NB4 (cell line): ENCODE data around the gene ROBO4.

ENCODE experiments used
- DNase-seq: peaks from one replicate; pipeline ENCODE4 v3.0.0; 2010; ENCODE audit warnings: low read depth
- H3K4me3 ChIP-seq: one replicate; pipeline ENCODE4 v1.5.1; 2011; ENCODE audit warnings: mild to moderate bottlenecking, low read depth, low read length, moderate library complexity
- MYC ChIP-seq: IDR thresholded peaks from 2 replicates; pipeline ENCODE4 v1.6.1; 2011; ENCODE audit warnings: low read depth, low read length
- POLR2A ChIP-seq: IDR thresholded peaks from 2 replicates; pipeline ENCODE4 v1.6.1; 2011; ENCODE audit warnings: mild to moderate bottlenecking; ENCODE audit not compliant: insufficient read length; ENCODE audit errors: extremely low read depth
- TF ChIP-seq, protein P1 (sequence below): IDR thresholded peaks from 2 replicates; pipeline ENCODE4 v1.6.1; 2011; ENCODE audit warnings: low read depth, low read length
- TF ChIP-seq, protein P2 (sequence below): IDR thresholded peaks from one replicate; pipeline ENCODE4 v1.5.1; 2012; ENCODE audit warnings: low read depth, low read length

The ROBO4 gene

DNA sequence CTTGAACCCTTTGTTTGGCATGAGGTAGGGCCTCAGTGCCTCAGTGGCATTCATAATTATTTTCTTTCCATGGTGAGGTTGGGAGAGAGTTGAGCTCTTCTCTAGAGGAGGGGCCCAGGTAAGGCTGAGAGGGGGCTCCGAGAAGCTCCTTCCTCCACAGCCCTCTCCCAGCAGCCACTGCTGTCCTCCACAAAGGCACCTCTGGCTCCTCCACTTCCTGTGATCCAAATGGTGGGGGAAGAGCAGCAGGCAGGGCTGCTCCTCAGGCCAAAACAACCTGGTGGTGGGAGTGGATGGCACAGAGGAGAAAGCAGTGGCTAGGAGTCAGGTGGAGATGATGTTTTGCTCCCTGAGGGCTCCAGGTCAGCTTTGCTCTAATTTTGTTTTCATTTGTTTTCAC lies 13.3 kb downstream of the ROBO4 start:
- no peak overlapping the region for H3K4me3 ChIP-seq
- no peak for DNase-seq
- TF ChIP-seq POLR2A (no peak), MYC (no peak)
- TF ChIP-seq, protein P1, sequence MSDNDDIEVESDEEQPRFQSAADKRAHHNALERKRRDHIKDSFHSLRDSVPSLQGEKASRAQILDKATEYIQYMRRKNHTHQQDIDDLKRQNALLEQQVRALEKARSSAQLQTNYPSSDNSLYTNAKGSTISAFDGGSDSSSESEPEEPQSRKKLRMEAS: no peak
- TF ChIP-seq, protein P2, sequence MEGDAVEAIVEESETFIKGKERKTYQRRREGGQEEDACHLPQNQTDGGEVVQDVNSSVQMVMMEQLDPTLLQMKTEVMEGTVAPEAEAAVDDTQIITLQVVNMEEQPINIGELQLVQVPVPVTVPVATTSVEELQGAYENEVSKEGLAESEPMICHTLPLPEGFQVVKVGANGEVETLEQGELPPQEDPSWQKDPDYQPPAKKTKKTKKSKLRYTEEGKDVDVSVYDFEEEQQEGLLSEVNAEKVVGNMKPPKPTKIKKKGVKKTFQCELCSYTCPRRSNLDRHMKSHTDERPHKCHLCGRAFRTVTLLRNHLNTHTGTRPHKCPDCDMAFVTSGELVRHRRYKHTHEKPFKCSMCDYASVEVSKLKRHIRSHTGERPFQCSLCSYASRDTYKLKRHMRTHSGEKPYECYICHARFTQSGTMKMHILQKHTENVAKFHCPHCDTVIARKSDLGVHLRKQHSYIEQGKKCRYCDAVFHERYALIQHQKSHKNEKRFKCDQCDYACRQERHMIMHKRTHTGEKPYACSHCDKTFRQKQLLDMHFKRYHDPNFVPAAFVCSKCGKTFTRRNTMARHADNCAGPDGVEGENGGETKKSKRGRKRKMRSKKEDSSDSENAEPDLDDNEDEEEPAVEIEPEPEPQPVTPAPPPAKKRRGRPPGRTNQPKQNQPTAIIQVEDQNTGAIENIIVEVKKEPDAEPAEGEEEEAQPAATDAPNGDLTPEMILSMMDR: no peak

DNA sequence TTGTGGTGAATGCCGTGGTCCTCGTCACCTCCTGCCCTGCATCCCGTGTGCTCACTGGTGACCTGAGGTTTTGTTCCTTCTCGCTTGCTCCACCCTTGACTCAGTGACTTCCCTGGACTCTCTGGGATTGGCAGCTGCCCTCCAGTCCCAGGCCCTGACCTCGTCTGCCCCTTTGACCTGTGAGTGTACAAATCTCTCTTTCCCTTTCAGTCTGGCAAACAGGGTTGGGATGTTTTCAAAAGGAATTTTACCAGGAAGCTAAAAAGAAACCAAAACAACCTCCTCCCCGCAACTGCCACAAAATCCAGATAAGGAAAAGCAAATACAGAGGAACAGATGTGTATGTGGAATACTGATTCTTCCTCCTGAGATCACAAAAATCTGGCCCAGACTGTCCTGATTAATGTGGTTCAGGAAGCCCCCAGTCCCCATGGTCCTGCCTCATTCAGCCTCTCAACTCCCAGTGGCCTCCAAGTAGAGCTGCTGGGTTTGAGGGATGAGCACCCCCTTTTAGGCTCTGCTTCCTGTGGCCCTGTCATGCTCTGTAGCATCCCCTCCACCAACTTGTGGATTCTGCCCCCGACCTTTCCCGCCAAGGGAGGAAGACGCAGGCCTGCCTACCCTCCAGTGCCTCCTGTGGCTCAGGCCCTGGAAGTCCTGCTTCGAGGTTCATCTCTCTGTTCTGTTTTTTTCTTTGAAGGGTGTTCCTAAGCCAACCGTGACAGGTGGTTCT lies 15.2 kb downstream of the ROBO4 start:
- H3K4me3 ChIP-seq: no peak overlapping the region
- DNase-seq: no peak
- TF ChIP-seq, protein P2: no peak
- no peak for TF ChIP-seq MYC
- TF ChIP-seq POLR2A: no peak
- TF ChIP-seq, protein P1: no peak

DNA sequence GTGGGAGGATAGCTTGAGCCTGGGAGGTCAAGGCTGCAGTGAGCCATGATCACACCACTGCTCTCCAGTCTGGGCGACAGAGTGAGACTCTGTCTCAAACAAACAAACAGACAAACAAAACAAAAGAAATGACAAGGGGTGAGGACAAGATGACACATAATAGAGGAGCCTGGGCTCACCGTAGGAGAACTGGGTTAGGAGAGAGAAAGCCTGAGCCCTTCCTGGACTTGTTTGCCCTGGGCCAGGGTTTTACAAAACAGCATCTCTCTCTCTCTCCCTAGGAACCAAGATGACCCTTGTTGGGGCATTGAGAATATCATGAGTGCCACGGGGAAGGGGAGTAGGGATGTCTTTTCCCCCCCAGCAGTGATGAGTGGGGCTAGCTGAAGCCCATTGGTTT lies 16.7 kb downstream of the ROBO4 start:
- no peak for DNase-seq
- TF ChIP-seq, protein P2: no peak
- no peak overlapping the region for H3K4me3 ChIP-seq

DNA sequence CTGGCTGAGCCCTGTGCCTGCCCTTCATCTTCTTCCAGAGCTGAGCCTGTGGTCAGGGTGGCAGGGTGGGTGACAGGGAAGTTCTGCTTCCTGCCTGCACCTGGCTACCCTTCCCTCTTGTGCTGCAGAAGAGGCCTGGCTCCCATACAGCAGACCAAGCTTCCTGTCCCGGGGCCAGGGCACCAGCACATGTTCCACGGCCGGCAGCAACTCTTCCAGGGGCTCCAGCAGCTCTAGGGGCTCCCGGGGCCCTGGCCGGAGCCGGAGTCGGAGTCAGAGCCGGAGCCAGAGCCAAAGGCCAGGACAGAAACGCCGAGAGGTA lies 17.4 kb downstream of the ROBO4 start:
- no peak overlapping the region for H3K4me3 ChIP-seq
- TF ChIP-seq, protein P1: no peak
- TF ChIP-seq POLR2A (no peak), MYC (no peak)
- TF ChIP-seq, protein P2: no peak
- no peak for DNase-seq

DNA sequence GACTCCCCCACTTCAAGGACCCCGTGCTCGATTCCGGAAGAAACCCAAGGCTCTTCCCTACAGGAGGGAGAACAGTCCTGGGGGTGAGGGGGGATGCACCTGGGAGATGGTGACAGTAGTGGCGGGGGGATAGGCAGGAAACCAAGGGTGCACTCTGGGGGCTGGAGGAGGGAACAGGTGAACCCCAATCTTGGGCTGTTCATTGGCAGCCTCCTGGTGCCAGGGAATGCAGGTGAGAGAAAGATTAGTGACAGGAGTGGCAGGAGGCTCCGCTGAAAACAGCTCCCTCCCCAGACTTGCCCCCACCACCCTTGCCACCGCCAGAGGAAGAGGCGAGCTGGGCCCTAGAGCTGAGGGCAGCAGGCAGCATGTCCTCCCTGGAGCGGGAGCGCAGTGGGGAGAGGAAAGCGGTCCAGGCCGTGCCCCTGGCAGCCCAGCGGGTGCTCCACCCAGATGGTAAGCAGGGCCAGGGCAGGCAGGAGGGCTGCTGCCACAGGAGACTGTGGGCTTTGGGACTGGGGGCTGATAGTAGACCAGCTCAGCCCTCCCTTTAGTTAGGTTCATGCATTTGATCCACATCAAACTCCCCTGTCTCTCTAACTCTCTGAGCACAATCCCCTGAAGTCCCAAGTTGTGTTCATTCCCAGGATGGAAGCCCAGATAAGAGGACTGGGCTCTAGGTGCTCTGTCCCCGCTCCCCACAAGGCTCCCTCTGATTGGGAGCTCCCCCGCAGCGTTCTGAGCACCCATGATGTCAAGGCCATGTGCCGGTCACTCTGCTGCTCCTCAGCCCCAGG lies 18.0 kb downstream of the ROBO4 start:
- no peak overlapping the region for H3K4me3 ChIP-seq
- DNase-seq: no peak
- TF ChIP-seq, protein P2: no peak
- TF ChIP-seq POLR2A: no peak
- TF ChIP-seq MYC: no peak
- TF ChIP-seq, protein P1: no peak
